Liver (tissue), 9 donors: ENCODE results near the gene ACSS2. TPM values are rescaled to one million over a fixed set of nuclear protein-coding genes. Genes with fewer than 3 reads are reported as not detected.

Experiments used
- DNase-seq: peaks from one replicate; pipeline ENCODE4 v3.0.0-alpha.2; 2017; ENCODE audit warnings: low spot score
- H3K27ac ChIP-seq, 2 donors: one replicate each; pipeline ENCODE4 v1.7.0; 2013; ENCODE audit warnings: inconsistent platforms in 2 of 2, low read length in 2 of 2, control low read depth in 1 of 2, low read depth in 1 of 2, mild to moderate bottlenecking in 1 of 2
- H3K27me3 ChIP-seq, 4 donors: one replicate each; pipeline versions ENCODE4 v1.6.1 to v1.7.0; 2013; ENCODE audit warnings: low read length in 3 of 4, inconsistent platforms in 1 of 4, mild to moderate bottlenecking in 1 of 4, moderate library complexity in 1 of 4; ENCODE audit not compliant: control insufficient read depth in 4 of 4, insufficient read depth in 4 of 4
- H3K36me3 ChIP-seq, 4 donors: one replicate each; pipeline versions ENCODE4 v1.6.1 to v1.7.0; 2013; ENCODE audit warnings: low read length in 3 of 4, mild to moderate bottlenecking in 3 of 4, low read depth in 1 of 4, moderate library complexity in 1 of 4; ENCODE audit not compliant: control insufficient read depth in 4 of 4, insufficient read depth in 3 of 4
- H3K4me1 ChIP-seq, 4 donors: one replicate each; pipeline versions ENCODE4 v1.6.1 to v1.7.0; 2013; ENCODE audit warnings: low read length in 3 of 4, mild to moderate bottlenecking in 3 of 4, moderate library complexity in 1 of 4; ENCODE audit not compliant: control insufficient read depth in 4 of 4, insufficient read depth in 4 of 4
- H3K4me3 ChIP-seq, 3 donors: one replicate each; pipeline versions ENCODE4 v1.6.1 to v1.7.0; 2013; ENCODE audit warnings: low read length in 3 of 3, control low read depth in 1 of 3, low read depth in 1 of 3, mild to moderate bottlenecking in 1 of 3
- H3K9ac ChIP-seq, 2 donors: one replicate each; pipeline ENCODE4 v1.7.0; 2013; ENCODE audit warnings: low read length in 2 of 2, mild to moderate bottlenecking in 2 of 2, moderate library complexity in 2 of 2, control low read depth in 1 of 2, low read depth in 1 of 2
- H3K9me3 ChIP-seq, 4 donors: one replicate each; pipeline versions ENCODE4 v1.6.1 to v1.7.0; 2013; ENCODE audit warnings: low read length in 3 of 4; ENCODE audit not compliant: control insufficient read depth in 4 of 4
- EGR1 ChIP-seq, 2 donors: IDR thresholded peaks; 2 replicates each; pipeline ENCODE4 v1.6.1; 2016 to 2018; ENCODE audit warnings: antibody characterized with exemption in 2 of 2, low read depth in 2 of 2
- FOXA1 ChIP-seq: IDR thresholded peaks from 2 replicates; pipeline ENCODE4 v1.6.1; 2016; ENCODE audit warnings: antibody characterized with exemption
- FOXA2 ChIP-seq: IDR thresholded peaks from 2 replicates; pipeline ENCODE4 v1.6.1; 2016; ENCODE audit warnings: antibody characterized with exemption
- GABPA ChIP-seq, 2 donors: IDR thresholded peaks in 1 of 2; conservative IDR thresholded peaks in 1 of 2; 2 replicates each; pipeline ENCODE4 v1.6.1; 2016; ENCODE audit warnings: antibody characterized with exemption in 2 of 2, mild to moderate bottlenecking in 1 of 2, moderate library complexity in 1 of 2
- HNF4A ChIP-seq, 2 donors: conservative IDR thresholded peaks; 2 replicates each; pipeline ENCODE4 v1.6.1; 2016; ENCODE audit warnings: antibody characterized with exemption in 2 of 2, mild to moderate bottlenecking in 2 of 2
- HNF4G ChIP-seq: IDR thresholded peaks from 2 replicates; pipeline ENCODE4 v1.6.1; 2016; ENCODE audit warnings: antibody characterized with exemption
- JUND ChIP-seq, 2 donors: IDR thresholded peaks; 2 replicates each; pipeline ENCODE4 v1.6.1; 2016; ENCODE audit warnings: antibody characterized with exemption in 2 of 2
- NR2F2 ChIP-seq: IDR thresholded peaks from 2 replicates; pipeline ENCODE4 v1.6.1; 2016; ENCODE audit warnings: antibody characterized with exemption
- RAD21 ChIP-seq, 2 donors: IDR thresholded peaks; 2 replicates each; pipeline ENCODE4 v1.6.1; 2016; ENCODE audit warnings: antibody characterized with exemption in 2 of 2, mild to moderate bottlenecking in 2 of 2
- RXRA ChIP-seq, 2 donors: IDR thresholded peaks; 2 replicates each; pipeline ENCODE4 v1.6.1; 2017 to 2018; ENCODE audit warnings: antibody characterized with exemption in 2 of 2, mild to moderate bottlenecking in 1 of 2
- SP1 ChIP-seq: IDR thresholded peaks from 2 replicates; pipeline ENCODE4 v1.6.1; 2018; ENCODE audit warnings: antibody characterized with exemption, mild to moderate bottlenecking
- TAF1 ChIP-seq: conservative IDR thresholded peaks from 2 replicates; pipeline ENCODE4 v1.6.1; 2016; ENCODE audit warnings: antibody characterized with exemption, mild to moderate bottlenecking
- YY1 ChIP-seq: IDR thresholded peaks from 2 replicates; pipeline ENCODE4 v1.6.1; 2016; ENCODE audit warnings: antibody characterized with exemption, mild to moderate bottlenecking
- WGBS: extraction: QIAGEN DNeasy Blood & Tissue Kit; methylation state at CpG from one replicate; pipeline ENCODE4 v1.1.7; 2013; 5-methylcytosine and 5-hydroxymethylcytosine counted together
- polyA plus RNA-seq, 2 donors: library from polyadenylated mRNA; stranded (reverse) in 1 of 2; unstranded in 1 of 2; fragments of 200-250 nt in 1 of 2; fragments of >200 nt in 1 of 2; fragmentation: Nextera tagmentation in 1 of 2; extraction: Ambion mirVana in 1 of 2; gene quantifications; one replicate each; pipeline versions ENCODE4 v1.2.1 to v1.2.3, GENCODE V29; 2013 to 2015
- total RNA-seq, 2 donors: library from RNA; depleted of rRNA; stranded (reverse); fragments of >200 nt; gene quantifications; one replicate each; pipeline ENCODE4 v1.2.3, GENCODE V29; 2014
- TF ChIP-seq, protein P1 (sequence below): IDR thresholded peaks from 2 replicates; pipeline ENCODE4 v1.6.1; 2016; ENCODE audit warnings: antibody characterized with exemption, mild to moderate bottlenecking
- TF ChIP-seq, protein P2 (sequence below): IDR thresholded peaks from 2 replicates; pipeline ENCODE4 v1.6.1; 2016; ENCODE audit warnings: antibody characterized with exemption
- TF ChIP-seq, protein P3 (sequence below): IDR thresholded peaks from 2 replicates; pipeline ENCODE4 v1.6.1; 2016; ENCODE audit warnings: antibody characterized with exemption
- TF ChIP-seq, protein P4 (sequence below): IDR thresholded peaks from 2 replicates; pipeline ENCODE4 v1.6.1; 2016; ENCODE audit warnings: antibody characterized with exemption
- TF ChIP-seq, protein P5 (sequence below): fragments of 150-350 bp; IDR thresholded peaks from 2 replicates; pipeline ENCODE4 v1.5.1; 2017; ENCODE audit warnings: improper control_type of control experiment, low read depth, low read length; ENCODE audit not compliant: missing input control
- donor health status: healthy.
- donor health status: healthy.
- donor health status: healthy.
- donor health status: healthy.
- donor health status: healthy.

The ACSS2 gene
- total and polyA plus RNA-seq, 4 donors: 29.8 to 260 (median 80.0) TPM

DNA sequence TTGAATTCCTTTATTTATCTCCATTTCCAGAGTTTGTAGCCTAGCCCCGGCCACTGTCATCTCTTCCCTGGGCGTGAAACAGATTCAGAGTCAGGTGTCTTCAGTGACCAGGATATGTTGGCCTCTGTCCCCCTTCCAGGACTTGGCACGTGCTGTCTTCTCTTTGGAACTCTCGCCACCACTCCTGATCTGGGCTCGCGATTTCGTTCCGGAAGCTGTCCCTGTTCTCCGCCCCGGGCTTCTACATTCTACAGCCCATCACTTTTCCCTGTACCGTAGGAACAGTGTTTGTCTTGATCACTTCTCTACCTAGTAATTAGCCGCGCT, 78.5 kb downstream of the ACSS2 start:
- Histone ChIP-seq H3K9ac (peak overlapping the region; percentile 85 to 90), H3K27me3 (no peaks in the 10 kb centered on the region), H3K4me3 (peak overlapping the region; percentile 65 to 91 (median 86)), H3K4me1 (peaks cover 0 to 21% (median 11%) of the 10 kb centered on the region in 4 donors), H3K9me3 (no peaks in the 10 kb centered on the region), H3K27ac (peak overlapping the region; percentile 88 to 93), H3K36me3 (no peaks in the 10 kb centered on the region)
- DNase-seq: no peak
- TF ChIP-seq GABPA (IDR thresholded peaks at IDR 0.05 in 1 of 2, conservative IDR thresholded peaks at IDR 0.05 in 1 of 2): no peak
- TF ChIP-seq HNF4G: no peak
- 7% methylated on average over 13 of the region's 13 CpGs for WGBS

DNA sequence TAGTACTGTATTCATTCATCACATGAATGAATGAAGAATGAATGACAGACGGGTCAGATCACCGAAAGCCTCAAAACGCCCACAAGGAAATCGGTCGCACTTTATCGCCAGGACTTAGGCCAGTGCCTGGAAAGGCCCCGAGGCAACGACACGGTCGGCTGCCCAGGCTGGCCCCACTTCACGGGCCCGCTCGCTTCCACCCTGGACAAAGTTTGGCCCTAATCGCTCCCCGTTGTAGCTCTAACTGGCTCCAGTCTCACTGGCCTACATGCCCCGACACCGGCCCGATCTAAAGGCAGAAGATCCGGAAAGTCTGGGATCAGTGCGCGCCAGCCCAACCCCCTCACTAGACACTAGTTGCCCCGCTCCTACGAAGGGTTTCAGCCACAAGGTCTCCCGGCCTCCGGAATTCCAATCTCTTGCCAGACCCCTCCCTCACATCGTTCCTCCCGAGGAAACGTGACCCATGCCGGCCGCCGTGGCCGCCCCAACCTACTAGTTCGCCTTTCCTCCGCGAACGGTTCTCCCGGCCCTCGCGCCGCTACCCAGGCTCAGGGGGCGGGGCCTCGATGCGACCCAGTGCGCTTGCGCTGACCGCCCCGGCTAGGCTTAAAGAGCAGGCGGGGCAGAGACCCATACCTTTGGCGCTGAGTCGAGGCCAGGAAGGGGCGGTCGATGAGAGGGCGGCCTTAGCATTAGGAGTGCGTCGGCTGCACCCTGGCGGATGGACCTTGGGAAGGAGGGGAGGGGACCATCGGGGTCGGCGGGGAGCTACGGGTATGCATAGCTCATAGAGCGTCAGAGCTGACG, 79.0 kb downstream of the ACSS2 start, which contains the start of the genes GSS and MYH7B:
Gene GSS (minus strand): TSS at position 576 of the 810 bp plus-strand sequence. CDS start 3,954 bp downstream, outside the sequence.
Gene MYH7B (plus strand): TSS at position 638 of the 810 bp plus-strand sequence. CDS start 22,138 bp downstream, outside the sequence.
- peak; percentile 99 for DNase-seq
- WGBS: under 1% methylated on average over 62 of the region's 62 CpGs

More for the DNA sequence above, 79.0 kb downstream of the ACSS2 start, which contains the start of the genes GSS and MYH7B:
- H3K9ac ChIP-seq: peak within 1 kb of the TSS; percentile 85 to 90
- H3K36me3 ChIP-seq: no peaks in the 10 kb centered on the region
- no peaks in the 10 kb centered on the region for H3K27me3 ChIP-seq
- H3K4me1 ChIP-seq: peaks cover 0 to 21% (median 11%) of the 10 kb centered on the region in 4 donors
- H3K9me3 ChIP-seq: no peaks in the 10 kb centered on the region
- TF ChIP-seq HNF4A (conservative IDR thresholded peaks at IDR 0.05) (peak; percentile 37 to 52), EGR1 (IDR thresholded peaks at IDR 0.05; ENCODE audit: low read depth in 2 of 2) (peak; percentile 20 to 24), HNF4G (no peak), RXRA (IDR thresholded peaks at IDR 0.05) (peak in 1 of 2 donors; percentile 58), JUND (IDR thresholded peaks at IDR 0.05) (peak in 1 of 2 donors; percentile 35), YY1 (peak; percentile 86), RAD21 (IDR thresholded peaks at IDR 0.05) (peak; percentile 90 to 92), TAF1 (peak; percentile 82), FOXA2 (no peak), NR2F2 (peak; percentile 59), GABPA (IDR thresholded peaks at IDR 0.05 in 1 of 2, conservative IDR thresholded peaks at IDR 0.05 in 1 of 2) (peak in 1 of 2 donors; percentile 37), SP1 (peak; percentile 70), FOXA1 (peak; percentile 56)
- TF ChIP-seq, protein P1, sequence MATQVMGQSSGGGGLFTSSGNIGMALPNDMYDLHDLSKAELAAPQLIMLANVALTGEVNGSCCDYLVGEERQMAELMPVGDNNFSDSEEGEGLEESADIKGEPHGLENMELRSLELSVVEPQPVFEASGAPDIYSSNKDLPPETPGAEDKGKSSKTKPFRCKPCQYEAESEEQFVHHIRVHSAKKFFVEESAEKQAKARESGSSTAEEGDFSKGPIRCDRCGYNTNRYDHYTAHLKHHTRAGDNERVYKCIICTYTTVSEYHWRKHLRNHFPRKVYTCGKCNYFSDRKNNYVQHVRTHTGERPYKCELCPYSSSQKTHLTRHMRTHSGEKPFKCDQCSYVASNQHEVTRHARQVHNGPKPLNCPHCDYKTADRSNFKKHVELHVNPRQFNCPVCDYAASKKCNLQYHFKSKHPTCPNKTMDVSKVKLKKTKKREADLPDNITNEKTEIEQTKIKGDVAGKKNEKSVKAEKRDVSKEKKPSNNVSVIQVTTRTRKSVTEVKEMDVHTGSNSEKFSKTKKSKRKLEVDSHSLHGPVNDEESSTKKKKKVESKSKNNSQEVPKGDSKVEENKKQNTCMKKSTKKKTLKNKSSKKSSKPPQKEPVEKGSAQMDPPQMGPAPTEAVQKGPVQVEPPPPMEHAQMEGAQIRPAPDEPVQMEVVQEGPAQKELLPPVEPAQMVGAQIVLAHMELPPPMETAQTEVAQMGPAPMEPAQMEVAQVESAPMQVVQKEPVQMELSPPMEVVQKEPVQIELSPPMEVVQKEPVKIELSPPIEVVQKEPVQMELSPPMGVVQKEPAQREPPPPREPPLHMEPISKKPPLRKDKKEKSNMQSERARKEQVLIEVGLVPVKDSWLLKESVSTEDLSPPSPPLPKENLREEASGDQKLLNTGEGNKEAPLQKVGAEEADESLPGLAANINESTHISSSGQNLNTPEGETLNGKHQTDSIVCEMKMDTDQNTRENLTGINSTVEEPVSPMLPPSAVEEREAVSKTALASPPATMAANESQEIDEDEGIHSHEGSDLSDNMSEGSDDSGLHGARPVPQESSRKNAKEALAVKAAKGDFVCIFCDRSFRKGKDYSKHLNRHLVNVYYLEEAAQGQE: peak; percentile 91
- TF ChIP-seq, protein P2, sequence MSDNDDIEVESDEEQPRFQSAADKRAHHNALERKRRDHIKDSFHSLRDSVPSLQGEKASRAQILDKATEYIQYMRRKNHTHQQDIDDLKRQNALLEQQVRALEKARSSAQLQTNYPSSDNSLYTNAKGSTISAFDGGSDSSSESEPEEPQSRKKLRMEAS: peak; percentile 57
- TF ChIP-seq, protein P3, sequence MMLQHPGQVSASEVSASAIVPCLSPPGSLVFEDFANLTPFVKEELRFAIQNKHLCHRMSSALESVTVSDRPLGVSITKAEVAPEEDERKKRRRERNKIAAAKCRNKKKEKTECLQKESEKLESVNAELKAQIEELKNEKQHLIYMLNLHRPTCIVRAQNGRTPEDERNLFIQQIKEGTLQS: no peak
- TF ChIP-seq, protein P4, sequence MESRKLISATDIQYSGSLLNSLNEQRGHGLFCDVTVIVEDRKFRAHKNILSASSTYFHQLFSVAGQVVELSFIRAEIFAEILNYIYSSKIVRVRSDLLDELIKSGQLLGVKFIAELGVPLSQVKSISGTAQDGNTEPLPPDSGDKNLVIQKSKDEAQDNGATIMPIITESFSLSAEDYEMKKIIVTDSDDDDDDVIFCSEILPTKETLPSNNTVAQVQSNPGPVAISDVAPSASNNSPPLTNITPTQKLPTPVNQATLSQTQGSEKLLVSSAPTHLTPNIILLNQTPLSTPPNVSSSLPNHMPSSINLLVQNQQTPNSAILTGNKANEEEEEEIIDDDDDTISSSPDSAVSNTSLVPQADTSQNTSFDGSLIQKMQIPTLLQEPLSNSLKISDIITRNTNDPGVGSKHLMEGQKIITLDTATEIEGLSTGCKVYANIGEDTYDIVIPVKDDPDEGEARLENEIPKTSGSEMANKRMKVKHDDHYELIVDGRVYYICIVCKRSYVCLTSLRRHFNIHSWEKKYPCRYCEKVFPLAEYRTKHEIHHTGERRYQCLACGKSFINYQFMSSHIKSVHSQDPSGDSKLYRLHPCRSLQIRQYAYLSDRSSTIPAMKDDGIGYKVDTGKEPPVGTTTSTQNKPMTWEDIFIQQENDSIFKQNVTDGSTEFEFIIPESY: peak; percentile 95
- TF ChIP-seq, protein P5, sequence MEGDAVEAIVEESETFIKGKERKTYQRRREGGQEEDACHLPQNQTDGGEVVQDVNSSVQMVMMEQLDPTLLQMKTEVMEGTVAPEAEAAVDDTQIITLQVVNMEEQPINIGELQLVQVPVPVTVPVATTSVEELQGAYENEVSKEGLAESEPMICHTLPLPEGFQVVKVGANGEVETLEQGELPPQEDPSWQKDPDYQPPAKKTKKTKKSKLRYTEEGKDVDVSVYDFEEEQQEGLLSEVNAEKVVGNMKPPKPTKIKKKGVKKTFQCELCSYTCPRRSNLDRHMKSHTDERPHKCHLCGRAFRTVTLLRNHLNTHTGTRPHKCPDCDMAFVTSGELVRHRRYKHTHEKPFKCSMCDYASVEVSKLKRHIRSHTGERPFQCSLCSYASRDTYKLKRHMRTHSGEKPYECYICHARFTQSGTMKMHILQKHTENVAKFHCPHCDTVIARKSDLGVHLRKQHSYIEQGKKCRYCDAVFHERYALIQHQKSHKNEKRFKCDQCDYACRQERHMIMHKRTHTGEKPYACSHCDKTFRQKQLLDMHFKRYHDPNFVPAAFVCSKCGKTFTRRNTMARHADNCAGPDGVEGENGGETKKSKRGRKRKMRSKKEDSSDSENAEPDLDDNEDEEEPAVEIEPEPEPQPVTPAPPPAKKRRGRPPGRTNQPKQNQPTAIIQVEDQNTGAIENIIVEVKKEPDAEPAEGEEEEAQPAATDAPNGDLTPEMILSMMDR: peak; percentile 40
- peak within 1 kb of the TSS; percentile 65 to 91 (median 86) for H3K4me3 ChIP-seq
- H3K27ac ChIP-seq: peak within 1 kb of the TSS; percentile 88 to 93
